ENCODE data around the gene TTC14. TPM values are rescaled to one million over a fixed set of nuclear protein-coding genes. Genes with fewer than 3 reads are reported as not detected.

Gene TTC14, protein sequence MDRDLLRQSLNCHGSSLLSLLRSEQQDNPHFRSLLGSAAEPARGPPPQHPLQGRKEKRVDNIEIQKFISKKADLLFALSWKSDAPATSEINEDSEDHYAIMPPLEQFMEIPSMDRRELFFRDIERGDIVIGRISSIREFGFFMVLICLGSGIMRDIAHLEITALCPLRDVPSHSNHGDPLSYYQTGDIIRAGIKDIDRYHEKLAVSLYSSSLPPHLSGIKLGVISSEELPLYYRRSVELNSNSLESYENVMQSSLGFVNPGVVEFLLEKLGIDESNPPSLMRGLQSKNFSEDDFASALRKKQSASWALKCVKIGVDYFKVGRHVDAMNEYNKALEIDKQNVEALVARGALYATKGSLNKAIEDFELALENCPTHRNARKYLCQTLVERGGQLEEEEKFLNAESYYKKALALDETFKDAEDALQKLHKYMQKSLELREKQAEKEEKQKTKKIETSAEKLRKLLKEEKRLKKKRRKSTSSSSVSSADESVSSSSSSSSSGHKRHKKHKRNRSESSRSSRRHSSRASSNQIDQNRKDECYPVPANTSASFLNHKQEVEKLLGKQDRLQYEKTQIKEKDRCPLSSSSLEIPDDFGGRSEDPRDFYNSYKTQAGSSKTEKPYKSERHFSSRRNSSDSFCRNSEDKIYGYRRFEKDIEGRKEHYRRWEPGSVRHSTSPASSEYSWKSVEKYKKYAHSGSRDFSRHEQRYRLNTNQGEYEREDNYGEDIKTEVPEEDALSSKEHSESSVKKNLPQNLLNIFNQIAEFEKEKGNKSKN
- 31.6 and 32.6 TPM in 2 replicates for total RNA-seq

DNA sequence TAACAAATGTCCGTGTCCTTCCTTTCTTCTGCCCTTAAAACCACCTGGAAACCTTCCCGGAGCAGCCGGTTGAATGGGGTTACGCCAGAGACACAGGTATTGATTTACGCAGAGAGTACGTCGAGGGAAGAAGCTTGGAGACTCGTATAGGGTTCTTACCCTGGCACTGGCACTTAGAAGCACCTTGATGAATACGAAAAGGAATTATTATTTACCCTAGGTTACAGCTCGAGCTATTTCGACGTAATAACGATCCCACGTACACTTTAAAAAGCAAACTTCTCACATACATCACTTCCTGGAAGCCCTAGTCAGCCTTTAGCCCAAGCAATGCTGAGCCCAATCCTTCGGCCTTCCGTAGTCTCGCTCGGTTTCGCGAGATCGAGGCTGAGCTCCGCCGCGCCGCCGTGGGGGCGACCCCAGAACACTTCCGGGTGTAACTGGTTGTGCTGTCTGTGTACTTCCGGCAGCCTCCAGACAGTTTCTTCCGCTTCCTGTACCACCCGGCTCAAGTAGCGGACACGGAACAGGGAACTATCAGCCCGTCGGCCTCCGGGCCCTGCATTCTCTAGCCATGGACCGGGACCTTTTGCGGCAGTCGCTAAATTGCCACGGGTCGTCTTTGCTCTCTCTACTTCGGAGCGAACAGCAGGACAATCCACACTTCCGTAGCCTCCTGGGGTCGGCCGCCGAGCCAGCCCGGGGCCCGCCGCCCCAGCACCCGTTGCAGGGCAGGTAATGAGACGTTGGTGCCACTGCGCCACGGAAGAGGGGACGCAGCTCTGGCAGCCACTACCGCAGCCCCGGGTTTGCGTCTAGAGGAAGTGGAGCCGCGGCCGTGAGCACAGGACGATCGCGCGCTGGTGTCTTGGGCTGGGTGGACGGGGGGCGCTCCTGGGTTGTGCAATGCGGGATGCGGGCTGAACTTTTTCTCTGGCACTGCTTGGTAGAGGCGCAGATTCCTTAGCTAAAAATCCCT is at the start of gene TTC14:
Gene TTC14 (plus strand): TSS at position 476 of the 979 bp plus-strand sequence. CDS start 99 bp downstream, at position 575.

Other genes with a start within 250 kb of the TTC14 start
- gene CCDC39, start 77.3 kb downstream of the TTC14 start, total RNA-seq: not detected in 2 replicates

Measured in regular cardiac myocyte (primary cell).